ENCODE data around the gene ASCC3.

DNA sequence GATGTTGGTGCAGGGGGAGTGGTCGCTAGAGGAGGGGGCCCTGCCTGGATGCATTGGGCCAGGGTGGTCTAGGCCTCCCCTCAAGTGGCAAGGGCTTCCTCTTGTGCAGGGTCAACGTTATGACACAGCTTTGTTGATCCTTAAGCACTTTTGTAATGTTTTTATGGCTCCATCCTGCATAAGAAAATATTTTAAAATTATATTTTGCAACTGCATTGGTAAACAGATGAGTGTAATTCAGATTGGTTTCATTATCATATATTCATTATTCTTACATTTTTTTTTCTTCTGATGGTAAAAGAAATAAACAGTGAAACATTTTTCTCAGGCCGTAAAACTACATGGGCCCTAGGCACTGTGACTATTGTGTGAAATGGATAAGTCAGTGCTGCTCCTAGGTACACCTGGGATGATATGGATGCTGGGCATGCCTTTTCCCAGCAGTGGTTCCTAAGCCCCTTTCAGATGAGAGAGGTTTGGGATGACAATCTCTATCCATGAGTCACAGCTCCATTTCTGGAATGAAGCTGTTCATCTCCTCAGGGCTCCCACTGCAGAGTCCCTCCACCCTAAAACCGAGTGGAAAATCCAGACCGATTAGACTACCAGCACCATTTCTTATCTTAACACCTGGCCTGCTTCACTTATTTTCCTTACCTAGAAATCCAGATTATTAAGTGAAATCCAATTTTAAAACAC lies 410.6 kb downstream of the ASCC3 start:
- TF ChIP-seq EZH2 (IDR thresholded peaks at IDR 0.05; ENCODE audit: insufficient read depth, poor library complexity, severe bottlenecking): no peak
- no peak for TF ChIP-seq EZH2phosphoT487 (IDR thresholded peaks at IDR 0.05; ENCODE audit: insufficient read depth, low read depth)

Measured in GM23248 (cell line).